ENCODE data around the gene EFNA2. TPM values are rescaled to one million over a fixed set of nuclear protein-coding genes. Genes with fewer than 3 reads are reported as not detected.

Gene EFNA2
- polyA plus RNA-seq, 1 donor (not counting 4 experiments of a cell fraction or from before 2014, with no cell fraction given): not detected

GRCh38 chr19:1350867-1351266, 65.2 kb downstream of the EFNA2 start:
- Histone ChIP-seq H2AFZ (ENCODE audit: control insufficient read depth, low read length) (no peak overlapping the region), H3K36me3 (ENCODE audit: control insufficient read depth in 2 of 2, extremely low read depth in 1 of 2, insufficient read depth in 2 of 2, low read length in 2 of 2) (no peaks in the 10 kb centered on the region), H3K9ac (ENCODE audit: control insufficient read depth, extremely low read depth, insufficient read depth, low read length) (no peak overlapping the region), H3K27me3 (ENCODE audit: control insufficient read depth, extremely low read depth, insufficient read depth, low read length) (no peaks in the 10 kb centered on the region), H3K9me1 (ENCODE audit: control insufficient read depth, extremely low read depth, insufficient read depth, low read length) (no peaks in the 10 kb centered on the region), H3K4me3 (ENCODE audit: control insufficient read depth in 2 of 3, extremely low read depth in 1 of 3, insufficient read depth in 2 of 3, low read depth in 1 of 3, low read length in 3 of 3) (no peak overlapping the region), H3K79me2 (ENCODE audit: control insufficient read depth, insufficient read depth, low read length) (peaks cover 2% of the 10 kb centered on the region), H4K20me1 (ENCODE audit: control insufficient read depth, extremely low read depth, insufficient read depth, low read length) (no peaks in the 10 kb centered on the region), H3K9me3 (ENCODE audit: control insufficient read depth, low read depth, low read length) (no peaks in the 10 kb centered on the region), H3K4me1 (ENCODE audit: control insufficient read depth, extremely low read depth, insufficient read depth, low read length) (peaks cover under 1% of the 10 kb centered on the region), H3K4me2 (ENCODE audit: control insufficient read depth, extremely low read depth, insufficient read depth, low read depth, low read length) (no peak overlapping the region), H3K27ac (ENCODE audit: control insufficient read depth, insufficient read depth, low read length) (no peak overlapping the region)
- DNase-seq (ENCODE audit: low read depth, low spot score) (no peak), FAIRE-seq (no peak)
- TF ChIP-seq EZH2 (IDR thresholded peaks at IDR 0.05; ENCODE audit: low read length) (no peak), CTCF (optimal IDR thresholded peaks at IDR 0.05 in 1 of 3, IDR thresholded peaks at IDR 0.05 in 1 of 3, conservative IDR thresholded peaks at IDR 0.05 in 1 of 3; ENCODE audit: extremely low read depth in 1 of 3, insufficient read depth in 2 of 3, low read length in 3 of 3) (no peak)
- dilution Hi-C loops (cut with MboI; ENCODE audit: extremely low pct_ligation_motif_present, low sequenced_read_pairs): no loop called here

Other genes with a start within 250 kb of the EFNA2 start
- gene ABCA7, start 245.8 kb upstream of the EFNA2 start, polyA plus RNA-seq: 7.4 to 11.0 TPM (median 7.9 TPM) in 3 replicates
- 0.56 to 1.3 TPM (median 1.1 TPM) in 3 replicates for gene ARHGAP45, start 218.7 kb upstream of the EFNA2 start, polyA plus RNA-seq
- 178 to 229 TPM (median 200 TPM) in 3 replicates for gene POLR2E, start 190.5 kb upstream of the EFNA2 start, polyA plus RNA-seq
- 193 to 279 TPM (median 243 TPM) in 3 replicates for gene GPX4, start 181.9 kb upstream of the EFNA2 start, polyA plus RNA-seq
- 10.9 to 19.4 TPM (median 13.1 TPM) in 3 replicates for gene SBNO2, start 111.6 kb upstream of the EFNA2 start, polyA plus RNA-seq
- 24.6 to 31.4 TPM (median 28.1 TPM) in 3 replicates for gene STK11, start 80.1 kb upstream of the EFNA2 start, polyA plus RNA-seq
- gene CBARP, start 47.9 kb upstream of the EFNA2 start, polyA plus RNA-seq: 0.93 to 2.8 TPM (median 1.2 TPM) in 3 replicates
- gene ATP5F1D, start 44.1 kb upstream of the EFNA2 start, polyA plus RNA-seq: 51.3 to 95.4 TPM (median 80.0 TPM) in 3 replicates
- 4.7 to 14.1 TPM (median 6.8 TPM) in 3 replicates for gene MIDN, start 37.3 kb upstream of the EFNA2 start, polyA plus RNA-seq
- 97.5 to 164 TPM (median 113 TPM) in 3 replicates for gene CIRBP, start 16.5 kb upstream of the EFNA2 start, polyA plus RNA-seq
- 18.5 to 30.1 TPM (median 27.6 TPM) in 3 replicates for gene FAM174C, start 10.3 kb upstream of the EFNA2 start, polyA plus RNA-seq
- gene NDUFS7, start 98.0 kb downstream of the EFNA2 start, polyA plus RNA-seq: 23.2 to 52.1 TPM (median 41.3 TPM) in 3 replicates
- 5.7 to 15.6 TPM (median 7.6 TPM) in 3 replicates for gene GAMT, start 115.7 kb downstream of the EFNA2 start, polyA plus RNA-seq
- gene DAZAP1, start 121.7 kb downstream of the EFNA2 start, polyA plus RNA-seq: 56.4 to 99.2 TPM (median 71.6 TPM) in 3 replicates
- 795 to 1,391 TPM (median 803 TPM) in 3 replicates for gene RPS15, start 152.5 kb downstream of the EFNA2 start, polyA plus RNA-seq
- gene APC2, start 164.2 kb downstream of the EFNA2 start, polyA plus RNA-seq: 0.01 to 0.05 TPM (median 0.01 TPM) in 3 replicates
- gene C19orf25, start 193.3 kb downstream of the EFNA2 start, polyA plus RNA-seq: 11.2 to 24.9 TPM (median 13.8 TPM) in 3 replicates
- gene PCSK4, start 204.5 kb downstream of the EFNA2 start, polyA plus RNA-seq: 0.25 to 1.2 TPM (median 0.27 TPM) in 3 replicates
- gene REEP6, start 205.3 kb downstream of the EFNA2 start, polyA plus RNA-seq: 1.2 to 1.3 TPM (median 1.2 TPM) in 3 replicates
- gene ADAMTSL5, start 227.1 kb downstream of the EFNA2 start, polyA plus RNA-seq: 4.2 to 8.5 TPM (median 5.7 TPM) in 3 replicates
- gene PLK5, start 238.2 kb downstream of the EFNA2 start, polyA plus RNA-seq: 0.05 to 0.26 TPM (median 0.06 TPM) in 3 replicates